ENCODE measurements around the gene AHI1.

AHI1 gene

GRCh38 chr6:135395136-135395535 lies 102.4 kb downstream of the AHI1 start:
- TF ChIP-seq, protein P1, sequence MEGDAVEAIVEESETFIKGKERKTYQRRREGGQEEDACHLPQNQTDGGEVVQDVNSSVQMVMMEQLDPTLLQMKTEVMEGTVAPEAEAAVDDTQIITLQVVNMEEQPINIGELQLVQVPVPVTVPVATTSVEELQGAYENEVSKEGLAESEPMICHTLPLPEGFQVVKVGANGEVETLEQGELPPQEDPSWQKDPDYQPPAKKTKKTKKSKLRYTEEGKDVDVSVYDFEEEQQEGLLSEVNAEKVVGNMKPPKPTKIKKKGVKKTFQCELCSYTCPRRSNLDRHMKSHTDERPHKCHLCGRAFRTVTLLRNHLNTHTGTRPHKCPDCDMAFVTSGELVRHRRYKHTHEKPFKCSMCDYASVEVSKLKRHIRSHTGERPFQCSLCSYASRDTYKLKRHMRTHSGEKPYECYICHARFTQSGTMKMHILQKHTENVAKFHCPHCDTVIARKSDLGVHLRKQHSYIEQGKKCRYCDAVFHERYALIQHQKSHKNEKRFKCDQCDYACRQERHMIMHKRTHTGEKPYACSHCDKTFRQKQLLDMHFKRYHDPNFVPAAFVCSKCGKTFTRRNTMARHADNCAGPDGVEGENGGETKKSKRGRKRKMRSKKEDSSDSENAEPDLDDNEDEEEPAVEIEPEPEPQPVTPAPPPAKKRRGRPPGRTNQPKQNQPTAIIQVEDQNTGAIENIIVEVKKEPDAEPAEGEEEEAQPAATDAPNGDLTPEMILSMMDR (IDR thresholded peaks at IDR 0.05; ENCODE audit: low read depth, low read length), result no peak
- no peak for DNase-seq (ENCODE audit: extremely low read depth, low read depth)

DNA sequence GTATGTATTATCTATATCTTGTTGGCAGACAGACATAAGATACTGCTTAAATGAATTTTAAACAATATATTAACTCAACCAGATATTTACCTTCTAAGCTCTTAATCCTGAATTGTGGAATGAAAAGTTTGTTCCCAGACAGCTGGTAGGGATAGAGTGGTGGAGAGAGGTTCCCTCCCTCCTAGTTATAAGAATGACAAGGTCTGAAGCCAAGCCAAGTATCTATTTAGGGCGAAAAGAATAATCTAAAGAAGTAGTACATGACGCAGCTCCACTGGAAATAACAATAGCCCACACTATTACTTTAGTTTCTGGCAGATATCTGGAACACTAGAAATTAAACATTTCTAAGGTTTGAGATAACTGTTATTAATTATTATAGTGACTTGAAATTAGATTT lies 104.3 kb downstream of the AHI1 start:
- TF ChIP-seq, protein P1 (IDR thresholded peaks at IDR 0.05; ENCODE audit: low read depth, low read length), result no peak
- no peak for DNase-seq (ENCODE audit: extremely low read depth, low read depth)

DNA sequence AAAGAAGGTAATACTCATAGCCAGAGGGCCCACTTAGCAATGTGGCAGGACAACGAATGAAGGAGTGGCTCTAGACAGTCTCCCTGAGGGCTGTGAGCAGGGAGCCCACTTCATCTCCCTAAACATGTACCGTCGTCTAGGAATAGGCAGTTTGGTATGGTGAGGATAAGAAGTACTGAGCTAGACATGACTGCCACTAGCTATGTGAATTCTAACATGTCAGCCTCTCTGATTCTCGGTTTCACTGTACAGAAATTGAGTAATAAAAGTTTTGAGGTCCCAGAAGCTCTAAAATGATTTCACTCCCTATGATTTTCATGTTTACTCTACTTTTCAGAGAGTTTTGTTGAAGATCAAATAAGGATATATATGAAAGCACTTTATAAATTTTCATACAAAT lies 107.1 kb downstream of the AHI1 start:
- TF ChIP-seq, protein P1 (IDR thresholded peaks at IDR 0.05; ENCODE audit: low read depth, low read length), result no peak
- no peak for DNase-seq (ENCODE audit: extremely low read depth, low read depth)

- TF ChIP-seq, protein P1 (IDR thresholded peaks at IDR 0.05; ENCODE audit: low read depth, low read length), result no peak
- DNase-seq (ENCODE audit: extremely low read depth, low read depth), result no peak
These were observed 112.2 kb downstream of the AHI1 start for GRCh38 chr6:135385299-135385698.

- TF ChIP-seq, protein P1 (IDR thresholded peaks at IDR 0.05; ENCODE audit: low read depth, low read length), result no peak
- no peak for DNase-seq (ENCODE audit: extremely low read depth, low read depth)
These were observed 113.8 kb downstream of the AHI1 start for GRCh38 chr6:135383766-135384165.

GRCh38 chr6:135383301-135383700 lies 114.2 kb downstream of the AHI1 start:
- TF ChIP-seq, protein P1 (IDR thresholded peaks at IDR 0.05; ENCODE audit: low read depth, low read length), result no peak
- DNase-seq (ENCODE audit: extremely low read depth, low read depth), result no peak

GRCh38 chr6:135382182-135382628 lies 115.3 kb downstream of the AHI1 start:
- no peak for DNase-seq (ENCODE audit: extremely low read depth, low read depth)

More at GRCh38 chr6:135382182-135382628, 115.3 kb downstream of the AHI1 start:
- TF ChIP-seq, protein P1 (IDR thresholded peaks at IDR 0.05; ENCODE audit: low read depth, low read length), result no peak
